WTC11 (cell line): Measurements from ENCODE around the gene CYP19A1.

Experiments
- CTCF ChIP-seq: fragments of 200-600 bp; IDR thresholded peaks from 2 replicates; pipeline ENCODE4 v1.8.0; 2022; ENCODE audit warnings: antibody characterized with exemption
- NR2C2 ChIP-seq: sonication (generic); formaldehyde crosslinking; IDR thresholded peaks from 2 replicates; pipeline ENCODE4 v1.8.0; 2022; ENCODE audit warnings: mild to moderate bottlenecking, missing genetic modification reagents
- ZBTB43 ChIP-seq: sonication (generic); formaldehyde crosslinking; IDR thresholded peaks from 2 replicates; pipeline ENCODE4 v1.8.1; 2023; ENCODE audit warnings: mild to moderate bottlenecking, missing genetic modification reagents
- ZNF317 ChIP-seq: sonication (generic); formaldehyde crosslinking; IDR thresholded peaks from 2 replicates; pipeline ENCODE4 v1.8.1; 2023; ENCODE audit warnings: low read depth, mild to moderate bottlenecking, moderate library complexity, missing genetic modification reagents, borderline replicate concordance
- TF ChIP-seq, protein P1 (sequence below): fragments of 250-450 bp; sonication (Bioruptor Pico); IDR thresholded peaks from 2 replicates; pipeline ENCODE4 v2.1.2; 2022; ENCODE audit warnings: mild to moderate bottlenecking, moderate library complexity

DNA sequence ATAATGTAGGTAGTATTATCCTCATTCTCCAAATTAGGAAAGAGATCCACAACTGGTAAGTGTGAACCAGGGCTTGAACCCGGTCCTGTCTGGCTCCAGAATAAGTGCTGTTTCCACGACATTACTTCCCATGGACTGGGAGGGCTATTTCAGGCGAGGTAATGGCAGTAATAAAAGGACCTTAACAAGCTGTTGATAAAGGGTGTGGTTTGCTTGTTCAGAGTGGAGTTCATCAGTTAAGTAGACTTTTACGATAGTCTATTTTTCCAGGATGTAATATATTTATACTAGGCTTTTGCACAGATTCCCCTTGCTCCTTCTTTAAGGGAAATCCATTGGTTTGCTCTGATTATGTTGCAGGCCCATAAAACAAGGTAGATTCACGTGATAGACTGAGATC lies 155.3 kb downstream of the CYP19A1 start:
- TF ChIP-seq NR2C2 (no peak), CTCF (no peak), ZNF317 (CRISPR knock-in tag) (no peak), ZBTB43 (CRISPR knock-in tag) (no peak)
- TF ChIP-seq, protein P1, sequence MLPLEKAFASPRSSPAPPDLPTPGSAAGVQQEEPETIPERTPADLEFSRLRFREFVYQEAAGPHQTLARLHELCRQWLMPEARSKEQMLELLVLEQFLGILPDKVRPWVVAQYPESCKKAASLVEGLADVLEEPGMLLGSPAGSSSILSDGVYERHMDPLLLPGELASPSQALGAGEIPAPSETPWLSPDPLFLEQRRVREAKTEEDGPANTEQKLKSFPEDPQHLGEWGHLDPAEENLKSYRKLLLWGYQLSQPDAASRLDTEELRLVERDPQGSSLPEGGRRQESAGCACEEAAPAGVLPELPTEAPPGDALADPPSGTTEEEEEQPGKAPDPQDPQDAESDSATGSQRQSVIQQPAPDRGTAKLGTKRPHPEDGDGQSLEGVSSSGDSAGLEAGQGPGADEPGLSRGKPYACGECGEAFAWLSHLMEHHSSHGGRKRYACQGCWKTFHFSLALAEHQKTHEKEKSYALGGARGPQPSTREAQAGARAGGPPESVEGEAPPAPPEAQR (CRISPR knock-in tag), result no peak
